MM.1S (cell line): ENCODE measurements around the gene MAD1L1.

Experiments
- CTCF ChIP-seq: fragments of 300-600 bp; sonication (generic); IDR thresholded peaks from 2 replicates; pipeline ENCODE4 v1.5.1; 2016; ENCODE audit warnings: antibody characterized with exemption, low read length, mixed read lengths
- EZH2 ChIP-seq: fragments of 300-600 bp; sonication (generic); optimal IDR thresholded peaks from 2 replicates; pipeline ENCODE3; 2017; ENCODE audit warnings: low read depth, mild to moderate bottlenecking, antibody characterized with exemption, low read length, mixed read lengths

GRCh38 chr7:1922071-1922869, 310.5 kb downstream of the MAD1L1 start:
- no peak for TF ChIP-seq CTCF
- no peak for TF ChIP-seq EZH2
